Stimulated activated CD8-positive, alpha-beta memory T cell treated with anti-CD3 and anti-CD28 coated beads, Interleukin-4, amount 100 ng/mL, for 48 hours (primary cell): ENCODE data around the gene VCAM1.

Experiments
- DNase-seq: peaks from one replicate; pipeline ENCODE4 v3.0.0-alpha.2; 2020

VCAM1 gene

DNA sequence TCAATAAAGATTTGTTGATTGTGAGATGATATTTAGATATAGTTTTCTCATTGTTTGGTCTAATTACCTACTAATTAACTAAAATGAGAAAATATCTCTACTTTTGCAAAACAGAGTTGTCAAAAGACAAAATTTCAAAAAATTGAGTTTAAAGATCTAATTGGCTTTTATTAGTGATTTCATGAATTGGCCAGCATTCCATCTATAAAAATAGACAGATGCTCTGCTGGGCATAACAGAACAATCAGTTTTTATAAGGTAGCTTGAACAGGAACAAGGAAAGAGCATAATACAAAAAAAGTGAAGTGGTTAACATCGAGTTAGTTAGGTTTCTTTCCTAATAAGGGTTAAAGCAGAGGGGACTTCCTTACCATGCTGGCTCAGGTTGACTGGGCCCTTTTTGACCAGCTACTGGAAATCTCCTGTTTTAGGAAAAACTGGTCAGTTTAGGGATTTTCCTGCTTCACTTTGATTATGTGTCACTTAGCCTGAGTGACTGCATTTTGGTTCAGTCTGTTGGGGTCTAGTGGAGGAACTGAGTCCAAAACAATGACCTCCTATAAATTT, 63.0 kb downstream of the VCAM1 start:
- DNase-seq = no peak

DNA sequence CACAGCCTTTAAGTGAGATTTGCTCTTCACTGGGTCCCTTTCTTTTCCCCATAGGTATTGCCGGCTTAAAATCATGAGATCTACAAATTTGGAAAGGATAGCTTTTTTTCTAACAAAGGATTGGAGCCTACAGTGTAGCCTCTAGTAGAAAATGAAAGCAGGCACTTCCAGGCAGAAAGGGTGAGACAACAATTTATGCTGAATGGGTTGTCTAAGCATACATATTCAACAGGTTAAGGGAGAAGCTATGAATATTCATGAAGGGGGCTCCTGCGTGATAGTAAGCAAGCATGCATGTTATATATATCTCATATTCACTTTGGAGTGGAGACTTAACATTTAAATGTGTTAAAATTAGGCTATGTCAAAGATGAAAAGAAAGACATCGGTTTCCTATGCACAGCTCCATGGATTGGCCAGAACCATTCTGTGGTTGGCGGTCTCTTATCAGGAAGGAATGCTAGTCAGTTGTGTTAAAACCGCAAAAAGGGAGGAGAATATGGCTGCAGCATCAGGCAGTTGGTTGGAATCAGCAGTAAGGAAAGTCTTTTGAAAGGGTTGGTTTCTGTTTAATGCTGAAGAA, 66.0 kb downstream of the VCAM1 start:
- no peak for DNase-seq

- no peak for DNase-seq
Observed at GRCh38 chr1:100786870-100787269, 67.3 kb downstream of the VCAM1 start.
